WTC11 (cell line): ENCODE data around the gene SURF2. TPM values are rescaled to one million over a fixed set of nuclear protein-coding genes. Genes with fewer than 3 reads are reported as not detected.
"Not testable (repeated sequence)": the region's sequence is repeated elsewhere in the genome, so short reads cannot be mapped to it uniquely, and the experiment has no call there.

Experiments
- ATAC-seq: fragments of 200-7000 bp; cut with Tn5 transposase; 2 replicates; pipeline ENCODE4 v1.10.0; 2021; ENCODE audit warnings: mild to moderate bottlenecking, moderate library complexity
- CTCF ChIA-PET: fragments of 300-600 bp; sonication (Branson Sonifier 250); formaldehyde crosslinking; loops from one replicate; lab custom pipeline; 2021; ENCODE audit warnings: antibody characterized with exemption; lab: Charles Lee
- POLR2A ChIA-PET: fragments of 350-600 bp; sonication (Branson Sonifier 250); formaldehyde crosslinking; loops from one replicate; lab custom pipeline; 2021; ENCODE audit warnings: antibody characterized with exemption; lab: Charles Lee
- DNase-seq: peaks from one replicate; pipeline ENCODE4 v3.0.0; 2021; ENCODE audit warnings: low spot score
- H3K27ac Mint-ChIP-seq: 2 replicates; pipeline ENCODE4 v1.8.0; 2021; ENCODE audit warnings: mixed read lengths
- H3K27me3 Mint-ChIP-seq: 2 replicates; pipeline ENCODE4 v1.8.0; 2021; ENCODE audit warnings: low read depth, mild to moderate bottlenecking, moderate library complexity, mixed read lengths
- H3K36me3 Mint-ChIP-seq: 2 replicates; pipeline ENCODE4 v1.8.0; 2021; ENCODE audit warnings: mixed read lengths
- H3K4me1 Mint-ChIP-seq: 2 replicates; pipeline ENCODE4 v1.8.0; 2022; ENCODE audit warnings: mixed read lengths
- H3K4me3 Mint-ChIP-seq: 2 replicates; pipeline ENCODE4 v1.8.0; 2021; ENCODE audit warnings: mild to moderate bottlenecking, moderate library complexity, mixed read lengths
- H3K9me3 Mint-ChIP-seq: 2 replicates; pipeline ENCODE4 v1.8.0; 2021; ENCODE audit warnings: mixed read lengths
- CBFB ChIP-seq: sonication (generic); formaldehyde crosslinking; IDR thresholded peaks from 2 replicates; pipeline ENCODE4 v1.8.1; 2022; ENCODE audit warnings: mild to moderate bottlenecking, low read depth, missing genetic modification reagents
- FOXP1 ChIP-seq: sonication (generic); formaldehyde crosslinking; IDR thresholded peaks from 2 replicates; pipeline ENCODE4 v1.8.0; 2022; ENCODE audit warnings: missing genetic modification reagents, mild to moderate bottlenecking, moderate library complexity, borderline replicate concordance
- GABPB1 ChIP-seq: sonication (generic); formaldehyde crosslinking; IDR thresholded peaks from 2 replicates; pipeline ENCODE4 v1.8.1; 2023; ENCODE audit warnings: mild to moderate bottlenecking, missing genetic modification reagents
- GTF2I ChIP-seq: fragments of 250-450 bp; sonication (Bioruptor Pico); conservative IDR thresholded peaks from 2 replicates; pipeline ENCODE4 v1.4.0; 2021; ENCODE audit warnings: mild to moderate bottlenecking
- HMGA2 ChIP-seq: fragments of 250-450 bp; sonication (Bioruptor Pico); IDR thresholded peaks from 2 replicates; pipeline ENCODE4 v1.4.0; 2021; ENCODE audit warnings: mild to moderate bottlenecking, moderate library complexity
- NFATC4 ChIP-seq: fragments of 250-450 bp; sonication (Bioruptor Pico); IDR thresholded peaks from 2 replicates; pipeline ENCODE4 v1.9.0; 2021; ENCODE audit warnings: mild to moderate bottlenecking
- NFYB ChIP-seq: sonication (generic); formaldehyde crosslinking; conservative IDR thresholded peaks from 2 replicates; pipeline ENCODE4 v1.8.0; 2022; ENCODE audit warnings: low read depth, missing genetic modification reagents
- TP53 ChIP-seq: sonication (generic); formaldehyde crosslinking; IDR thresholded peaks from 2 replicates; pipeline ENCODE4 v1.8.1; 2023; ENCODE audit warnings: mild to moderate bottlenecking, missing genetic modification reagents
- total RNA-seq: library from RNA; stranded (reverse); gene quantifications from 3 replicates; pipeline ENCODE4 v1.2.3, GENCODE V29; 2021
- TF ChIP-seq, protein P1 (sequence below): sonication (generic); formaldehyde crosslinking; IDR thresholded peaks from 2 replicates; pipeline ENCODE4 v1.8.0; 2023; ENCODE audit warnings: missing genetic modification reagents, mild to moderate bottlenecking, borderline replicate concordance
- TF ChIP-seq, protein P2 (sequence below): sonication (generic); formaldehyde crosslinking; IDR thresholded peaks from 2 replicates; pipeline ENCODE4 v1.8.0; 2022; ENCODE audit warnings: mild to moderate bottlenecking, missing genetic modification reagents
- TF ChIP-seq, protein P3 (sequence below): fragments of 250-450 bp; sonication (Bioruptor Pico); IDR thresholded peaks from 2 replicates; pipeline ENCODE4 v1.9.0; 2021; ENCODE audit warnings: mild to moderate bottlenecking, borderline replicate concordance
- TF ChIP-seq, protein P4 (sequence below): fragments of 250-450 bp; sonication (Bioruptor Pico); IDR thresholded peaks from 2 replicates; pipeline ENCODE4 v1.9.0; 2021; ENCODE audit warnings: moderate library complexity, mild to moderate bottlenecking, inconsistent platforms, borderline replicate concordance
- TF ChIP-seq, protein P5 (sequence below): sonication (generic); formaldehyde crosslinking; conservative IDR thresholded peaks from 2 replicates; pipeline ENCODE4 v1.8.1; 2023; ENCODE audit warnings: mild to moderate bottlenecking, low read depth, missing genetic modification reagents, moderate library complexity
- TF ChIP-seq, protein P6 (sequence below): sonication (generic); formaldehyde crosslinking; IDR thresholded peaks from 2 replicates; pipeline ENCODE4 v1.8.1; 2022; ENCODE audit warnings: mild to moderate bottlenecking, missing genetic modification reagents, moderate library complexity, borderline replicate concordance

SURF2 gene
- total RNA-seq, 1 experiment from 2014 or later = 33.3 TPM

DNA sequence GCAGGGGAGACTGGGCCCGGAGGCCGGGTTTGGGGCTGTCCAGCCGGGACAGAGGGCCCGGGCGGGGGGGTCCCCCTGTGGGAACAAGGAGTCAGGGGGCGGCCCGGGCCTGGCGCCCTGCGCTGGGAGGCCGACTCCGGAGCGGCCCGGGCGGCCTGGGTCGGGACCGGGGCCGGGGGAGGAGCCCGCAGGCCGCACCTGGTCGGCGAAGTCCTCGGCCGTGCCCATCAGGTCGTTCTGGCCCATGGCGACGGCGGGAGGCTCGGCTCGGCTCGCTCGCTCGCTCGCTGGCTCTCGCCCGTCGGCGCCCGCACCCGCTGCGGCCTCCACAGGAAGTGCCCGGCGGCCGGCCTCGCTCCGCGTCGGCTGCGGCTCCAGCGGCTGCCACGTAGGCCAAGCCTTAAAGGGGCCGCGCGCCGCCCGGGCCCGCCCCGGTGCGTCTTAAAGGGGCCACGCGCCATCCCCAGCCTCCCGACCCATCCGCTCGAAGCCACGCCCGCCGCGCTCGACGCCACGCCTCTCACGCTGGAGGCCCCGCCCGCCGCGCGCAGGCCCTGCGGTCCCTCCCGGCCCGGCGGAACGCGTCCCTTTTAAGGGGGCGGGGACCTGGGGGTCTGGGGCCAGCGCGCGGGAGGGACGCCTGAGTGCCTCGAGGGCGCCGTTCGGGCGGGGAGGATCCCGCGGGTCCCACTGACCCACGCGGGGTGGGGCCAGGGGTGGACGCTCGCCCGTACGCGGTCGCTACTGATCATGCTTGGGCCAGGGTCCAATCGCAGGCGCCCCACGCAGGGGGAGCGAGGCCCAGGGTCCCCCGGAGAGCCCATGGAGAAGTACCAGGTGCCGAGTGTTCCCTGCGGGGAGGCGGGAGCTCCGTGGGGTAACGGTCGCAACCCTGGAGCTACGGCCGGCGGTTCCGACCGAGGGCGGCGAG is 19.6 kb downstream of the SURF2 start, which contains the start of the genes STKLD1 and SURF4 (continued):
- peak; percentile 49; the same call in 1 of the 2 replicates for TF ChIP-seq NFYB (CRISPR knock-in tag)
- TF ChIP-seq, protein P1, sequence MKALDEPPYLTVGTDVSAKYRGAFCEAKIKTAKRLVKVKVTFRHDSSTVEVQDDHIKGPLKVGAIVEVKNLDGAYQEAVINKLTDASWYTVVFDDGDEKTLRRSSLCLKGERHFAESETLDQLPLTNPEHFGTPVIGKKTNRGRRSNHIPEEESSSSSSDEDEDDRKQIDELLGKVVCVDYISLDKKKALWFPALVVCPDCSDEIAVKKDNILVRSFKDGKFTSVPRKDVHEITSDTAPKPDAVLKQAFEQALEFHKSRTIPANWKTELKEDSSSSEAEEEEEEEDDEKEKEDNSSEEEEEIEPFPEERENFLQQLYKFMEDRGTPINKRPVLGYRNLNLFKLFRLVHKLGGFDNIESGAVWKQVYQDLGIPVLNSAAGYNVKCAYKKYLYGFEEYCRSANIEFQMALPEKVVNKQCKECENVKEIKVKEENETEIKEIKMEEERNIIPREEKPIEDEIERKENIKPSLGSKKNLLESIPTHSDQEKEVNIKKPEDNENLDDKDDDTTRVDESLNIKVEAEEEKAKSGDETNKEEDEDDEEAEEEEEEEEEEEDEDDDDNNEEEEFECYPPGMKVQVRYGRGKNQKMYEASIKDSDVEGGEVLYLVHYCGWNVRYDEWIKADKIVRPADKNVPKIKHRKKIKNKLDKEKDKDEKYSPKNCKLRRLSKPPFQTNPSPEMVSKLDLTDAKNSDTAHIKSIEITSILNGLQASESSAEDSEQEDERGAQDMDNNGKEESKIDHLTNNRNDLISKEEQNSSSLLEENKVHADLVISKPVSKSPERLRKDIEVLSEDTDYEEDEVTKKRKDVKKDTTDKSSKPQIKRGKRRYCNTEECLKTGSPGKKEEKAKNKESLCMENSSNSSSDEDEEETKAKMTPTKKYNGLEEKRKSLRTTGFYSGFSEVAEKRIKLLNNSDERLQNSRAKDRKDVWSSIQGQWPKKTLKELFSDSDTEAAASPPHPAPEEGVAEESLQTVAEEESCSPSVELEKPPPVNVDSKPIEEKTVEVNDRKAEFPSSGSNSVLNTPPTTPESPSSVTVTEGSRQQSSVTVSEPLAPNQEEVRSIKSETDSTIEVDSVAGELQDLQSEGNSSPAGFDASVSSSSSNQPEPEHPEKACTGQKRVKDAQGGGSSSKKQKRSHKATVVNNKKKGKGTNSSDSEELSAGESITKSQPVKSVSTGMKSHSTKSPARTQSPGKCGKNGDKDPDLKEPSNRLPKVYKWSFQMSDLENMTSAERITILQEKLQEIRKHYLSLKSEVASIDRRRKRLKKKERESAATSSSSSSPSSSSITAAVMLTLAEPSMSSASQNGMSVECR (CRISPR knock-in tag) = no peak
- no peak for TF ChIP-seq GTF2I (CRISPR knock-in tag)
- TF ChIP-seq, protein P2, sequence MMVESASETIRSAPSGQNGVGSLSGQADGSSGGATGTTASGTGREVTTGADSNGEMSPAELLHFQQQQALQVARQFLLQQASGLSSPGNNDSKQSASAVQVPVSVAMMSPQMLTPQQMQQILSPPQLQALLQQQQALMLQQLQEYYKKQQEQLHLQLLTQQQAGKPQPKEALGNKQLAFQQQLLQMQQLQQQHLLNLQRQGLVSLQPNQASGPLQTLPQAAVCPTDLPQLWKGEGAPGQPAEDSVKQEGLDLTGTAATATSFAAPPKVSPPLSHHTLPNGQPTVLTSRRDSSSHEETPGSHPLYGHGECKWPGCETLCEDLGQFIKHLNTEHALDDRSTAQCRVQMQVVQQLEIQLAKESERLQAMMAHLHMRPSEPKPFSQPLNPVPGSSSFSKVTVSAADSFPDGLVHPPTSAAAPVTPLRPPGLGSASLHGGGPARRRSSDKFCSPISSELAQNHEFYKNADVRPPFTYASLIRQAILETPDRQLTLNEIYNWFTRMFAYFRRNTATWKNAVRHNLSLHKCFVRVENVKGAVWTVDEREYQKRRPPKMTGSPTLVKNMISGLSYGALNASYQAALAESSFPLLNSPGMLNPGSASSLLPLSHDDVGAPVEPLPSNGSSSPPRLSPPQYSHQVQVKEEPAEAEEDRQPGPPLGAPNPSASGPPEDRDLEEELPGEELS (CRISPR knock-in tag) = peak; percentile 14; the same call in 1 of the 2 replicates
- TF ChIP-seq NFATC4 (CRISPR knock-in tag) = no peak
- TF ChIP-seq FOXP1 (CRISPR knock-in tag) = peak; percentile 96
- TF ChIP-seq TP53 (CRISPR knock-in tag) = peak; percentile 89; the same call in 1 of the 2 replicates
- TF ChIP-seq GABPB1 = 0 out of 2 replicates have a peak, but pooled peaks have one; percentile 29
- TF ChIP-seq, protein P3, sequence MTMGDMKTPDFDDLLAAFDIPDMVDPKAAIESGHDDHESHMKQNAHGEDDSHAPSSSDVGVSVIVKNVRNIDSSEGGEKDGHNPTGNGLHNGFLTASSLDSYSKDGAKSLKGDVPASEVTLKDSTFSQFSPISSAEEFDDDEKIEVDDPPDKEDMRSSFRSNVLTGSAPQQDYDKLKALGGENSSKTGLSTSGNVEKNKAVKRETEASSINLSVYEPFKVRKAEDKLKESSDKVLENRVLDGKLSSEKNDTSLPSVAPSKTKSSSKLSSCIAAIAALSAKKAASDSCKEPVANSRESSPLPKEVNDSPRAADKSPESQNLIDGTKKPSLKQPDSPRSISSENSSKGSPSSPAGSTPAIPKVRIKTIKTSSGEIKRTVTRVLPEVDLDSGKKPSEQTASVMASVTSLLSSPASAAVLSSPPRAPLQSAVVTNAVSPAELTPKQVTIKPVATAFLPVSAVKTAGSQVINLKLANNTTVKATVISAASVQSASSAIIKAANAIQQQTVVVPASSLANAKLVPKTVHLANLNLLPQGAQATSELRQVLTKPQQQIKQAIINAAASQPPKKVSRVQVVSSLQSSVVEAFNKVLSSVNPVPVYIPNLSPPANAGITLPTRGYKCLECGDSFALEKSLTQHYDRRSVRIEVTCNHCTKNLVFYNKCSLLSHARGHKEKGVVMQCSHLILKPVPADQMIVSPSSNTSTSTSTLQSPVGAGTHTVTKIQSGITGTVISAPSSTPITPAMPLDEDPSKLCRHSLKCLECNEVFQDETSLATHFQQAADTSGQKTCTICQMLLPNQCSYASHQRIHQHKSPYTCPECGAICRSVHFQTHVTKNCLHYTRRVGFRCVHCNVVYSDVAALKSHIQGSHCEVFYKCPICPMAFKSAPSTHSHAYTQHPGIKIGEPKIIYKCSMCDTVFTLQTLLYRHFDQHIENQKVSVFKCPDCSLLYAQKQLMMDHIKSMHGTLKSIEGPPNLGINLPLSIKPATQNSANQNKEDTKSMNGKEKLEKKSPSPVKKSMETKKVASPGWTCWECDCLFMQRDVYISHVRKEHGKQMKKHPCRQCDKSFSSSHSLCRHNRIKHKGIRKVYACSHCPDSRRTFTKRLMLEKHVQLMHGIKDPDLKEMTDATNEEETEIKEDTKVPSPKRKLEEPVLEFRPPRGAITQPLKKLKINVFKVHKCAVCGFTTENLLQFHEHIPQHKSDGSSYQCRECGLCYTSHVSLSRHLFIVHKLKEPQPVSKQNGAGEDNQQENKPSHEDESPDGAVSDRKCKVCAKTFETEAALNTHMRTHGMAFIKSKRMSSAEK = no peak
- TF ChIP-seq, all 79 proteins: peak for 36

DNA sequence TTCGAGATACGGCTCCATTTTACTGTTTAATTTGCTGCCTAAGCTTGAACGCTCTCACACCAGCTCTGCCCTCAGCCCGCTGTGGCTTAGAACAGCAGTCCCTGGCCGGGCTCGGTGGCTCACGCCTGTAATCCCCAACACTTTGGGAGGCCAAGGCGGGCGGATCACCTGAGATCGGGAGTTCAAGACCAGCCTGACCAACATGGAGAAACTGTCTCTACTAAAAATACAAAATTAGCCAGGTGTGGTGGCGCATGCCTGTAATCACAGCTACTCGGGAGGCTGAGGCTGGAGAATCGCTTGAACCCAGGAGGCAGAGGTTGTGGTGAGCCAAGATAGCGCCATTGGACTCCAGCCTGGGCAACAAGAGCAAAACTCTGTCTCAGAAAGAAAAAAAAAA is 20.9 kb downstream of the SURF2 start:
- H3K9me3 Mint-ChIP-seq, ATAC-seq, DNase-seq, H3K36me3 Mint-ChIP-seq, POLR2A ChIA-PET, H3K27ac Mint-ChIP-seq: not testable (repeated sequence)
- Mint-ChIP-seq H3K4me3 (peak overlapping the region; percentile 53), H3K27me3 (peaks cover 30% of the 10 kb centered on the region), H3K4me1 (peaks cover 15% of the 10 kb centered on the region)
- CTCF ChIA-PET = interaction anchor here (0.6 to 2.3 kb wide), 8 partner anchors 19 to 109 kb away, joined by 3 to 11 read pairs (median 4); partner anchors contain the start of genes ADAMTS13 and CACFD1

DNA sequence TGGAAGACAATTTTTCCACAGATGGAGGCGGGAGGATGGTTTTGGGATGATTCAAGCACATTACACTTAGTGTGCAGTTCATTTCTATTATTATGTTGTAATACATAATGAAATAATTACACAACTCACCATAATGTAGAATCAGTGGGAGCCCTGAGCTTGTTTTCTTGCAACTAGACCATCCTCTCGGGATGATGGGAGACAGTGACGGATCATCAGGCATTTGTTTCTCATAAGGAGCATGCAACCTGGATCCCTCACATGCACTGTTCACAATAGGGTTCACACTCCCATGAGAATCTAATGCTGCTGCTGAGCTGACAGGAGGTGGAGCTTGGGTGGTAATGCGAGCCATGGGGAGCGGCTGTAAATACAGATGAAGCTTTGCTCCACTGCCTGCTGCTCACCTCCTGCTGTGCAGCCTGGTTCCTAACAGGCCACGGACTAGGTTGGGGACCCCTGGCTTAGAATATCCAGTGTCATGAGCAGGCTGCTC is 21.4 kb downstream of the SURF2 start:
- POLR2A ChIA-PET = interaction anchor here (1.1 kb wide), 1 partner anchor 30 kb away, joined by 3 read pairs; the partner anchor contains the start of gene MED22
- peaks cover 3% of the 10 kb centered on the region; the same call in 1 of the 2 replicates for H3K36me3 Mint-ChIP-seq
- TF ChIP-seq, protein P4, sequence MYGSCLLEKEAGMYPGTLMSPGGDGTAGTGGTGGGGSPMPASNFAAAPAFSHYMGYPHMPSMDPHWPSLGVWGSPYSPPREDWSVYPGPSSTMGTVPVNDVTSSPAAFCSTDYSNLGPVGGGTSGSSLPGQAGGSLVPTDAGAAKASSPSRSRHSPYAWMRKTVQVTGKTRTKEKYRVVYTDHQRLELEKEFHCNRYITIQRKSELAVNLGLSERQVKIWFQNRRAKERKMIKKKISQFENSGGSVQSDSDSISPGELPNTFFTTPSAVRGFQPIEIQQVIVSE (CRISPR knock-in tag) = no peak
- no peak for TF ChIP-seq HMGA2 (CRISPR knock-in tag)
- TF ChIP-seq, protein P5, sequence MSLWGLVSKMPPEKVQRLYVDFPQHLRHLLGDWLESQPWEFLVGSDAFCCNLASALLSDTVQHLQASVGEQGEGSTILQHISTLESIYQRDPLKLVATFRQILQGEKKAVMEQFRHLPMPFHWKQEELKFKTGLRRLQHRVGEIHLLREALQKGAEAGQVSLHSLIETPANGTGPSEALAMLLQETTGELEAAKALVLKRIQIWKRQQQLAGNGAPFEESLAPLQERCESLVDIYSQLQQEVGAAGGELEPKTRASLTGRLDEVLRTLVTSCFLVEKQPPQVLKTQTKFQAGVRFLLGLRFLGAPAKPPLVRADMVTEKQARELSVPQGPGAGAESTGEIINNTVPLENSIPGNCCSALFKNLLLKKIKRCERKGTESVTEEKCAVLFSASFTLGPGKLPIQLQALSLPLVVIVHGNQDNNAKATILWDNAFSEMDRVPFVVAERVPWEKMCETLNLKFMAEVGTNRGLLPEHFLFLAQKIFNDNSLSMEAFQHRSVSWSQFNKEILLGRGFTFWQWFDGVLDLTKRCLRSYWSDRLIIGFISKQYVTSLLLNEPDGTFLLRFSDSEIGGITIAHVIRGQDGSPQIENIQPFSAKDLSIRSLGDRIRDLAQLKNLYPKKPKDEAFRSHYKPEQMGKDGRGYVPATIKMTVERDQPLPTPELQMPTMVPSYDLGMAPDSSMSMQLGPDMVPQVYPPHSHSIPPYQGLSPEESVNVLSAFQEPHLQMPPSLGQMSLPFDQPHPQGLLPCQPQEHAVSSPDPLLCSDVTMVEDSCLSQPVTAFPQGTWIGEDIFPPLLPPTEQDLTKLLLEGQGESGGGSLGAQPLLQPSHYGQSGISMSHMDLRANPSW (CRISPR knock-in tag) = no peak
- TF ChIP-seq, protein P6, sequence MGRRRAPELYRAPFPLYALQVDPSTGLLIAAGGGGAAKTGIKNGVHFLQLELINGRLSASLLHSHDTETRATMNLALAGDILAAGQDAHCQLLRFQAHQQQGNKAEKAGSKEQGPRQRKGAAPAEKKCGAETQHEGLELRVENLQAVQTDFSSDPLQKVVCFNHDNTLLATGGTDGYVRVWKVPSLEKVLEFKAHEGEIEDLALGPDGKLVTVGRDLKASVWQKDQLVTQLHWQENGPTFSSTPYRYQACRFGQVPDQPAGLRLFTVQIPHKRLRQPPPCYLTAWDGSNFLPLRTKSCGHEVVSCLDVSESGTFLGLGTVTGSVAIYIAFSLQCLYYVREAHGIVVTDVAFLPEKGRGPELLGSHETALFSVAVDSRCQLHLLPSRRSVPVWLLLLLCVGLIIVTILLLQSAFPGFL = no peak
- no peak for TF ChIP-seq CBFB
- H3K27me3 Mint-ChIP-seq = peaks cover 30% of the 10 kb centered on the region
- CTCF ChIA-PET = interaction anchor here (0.9 to 2.3 kb wide), 7 partner anchors 17 to 109 kb away, joined by 3 to 11 read pairs (median 5); partner anchors contain the start of gene CACFD1
- peaks cover 4% of the 10 kb centered on the region for H3K9me3 Mint-ChIP-seq
- H3K4me1 Mint-ChIP-seq = peaks cover 15% of the 10 kb centered on the region
- DNase-seq = no peak
- no peak for ATAC-seq
- no peak overlapping the region; the same call in 1 of the 2 replicates for H3K4me3 Mint-ChIP-seq
- no peak overlapping the region for H3K27ac Mint-ChIP-seq
